GM19035 (cell line): Measurements from ENCODE around the gene ADAMTS7.
"Not testable (repeated sequence)": the region's sequence is repeated elsewhere in the genome, so short reads cannot be mapped to it uniquely, and the experiment has no call there.

Source experiments
- ATAC-seq: cut with Tn5 transposase; IDR thresholded peaks from one replicate; pipeline ENCODE4 v1.9.1; 2021; ENCODE audit not compliant: unreplicated experiment

ADAMTS7 gene

GRCh38 chr15:78811124-78811824 is at the start of gene ADAMTS7:
TSS of gene ADAMTS7 (minus strand) at chr15:78811464. CDS start at chr15:78811220, 244 bp downstream.
- ATAC-seq = peak; percentile 76

- ATAC-seq = peak; percentile 84
Measured at GRCh38 chr15:78859971-78860719, 48.9 kb upstream of the ADAMTS7 start.

- ATAC-seq = no peak
Measured at GRCh38 chr15:78855746-78856145, 44.5 kb upstream of the ADAMTS7 start.

GRCh38 chr15:78854833-78855372 is 43.6 kb upstream of the ADAMTS7 start:
- ATAC-seq = no peak

- ATAC-seq = no peak
Measured at GRCh38 chr15:78853500-78853899, 42.2 kb upstream of the ADAMTS7 start.

- ATAC-seq = no peak
Measured at GRCh38 chr15:78850941-78851755, 39.9 kb upstream of the ADAMTS7 start.

GRCh38 chr15:78850352-78850751 is 39.1 kb upstream of the ADAMTS7 start:
- ATAC-seq = no peak

- not testable (repeated sequence) for ATAC-seq
Measured at GRCh38 chr15:78847387-78847906, 36.2 kb upstream of the ADAMTS7 start.

GRCh38 chr15:78846906-78847305 is 35.6 kb upstream of the ADAMTS7 start:
- ATAC-seq = not testable (repeated sequence)

GRCh38 chr15:78842519-78842918 is 31.3 kb upstream of the ADAMTS7 start:
- ATAC-seq = no peak

GRCh38 chr15:78841891-78842290 is 30.6 kb upstream of the ADAMTS7 start:
- ATAC-seq = no peak

GRCh38 chr15:78841376-78841706 is 30.1 kb upstream of the ADAMTS7 start:
- no peak for ATAC-seq

GRCh38 chr15:78840661-78841375 is 29.6 kb upstream of the ADAMTS7 start:
- ATAC-seq = no peak

- not testable (repeated sequence) for ATAC-seq
Measured at GRCh38 chr15:78839151-78839550, 27.9 kb upstream of the ADAMTS7 start.

GRCh38 chr15:78838489-78838888 is 27.2 kb upstream of the ADAMTS7 start:
- ATAC-seq = no peak

GRCh38 chr15:78837543-78837942 is 26.3 kb upstream of the ADAMTS7 start:
- ATAC-seq = no peak

- ATAC-seq = no peak
Measured at GRCh38 chr15:78837131-78837530, 25.9 kb upstream of the ADAMTS7 start.

GRCh38 chr15:78836333-78836732 is 25.1 kb upstream of the ADAMTS7 start:
- ATAC-seq = no peak

- ATAC-seq = no peak
Measured at GRCh38 chr15:78831229-78832207, 20.3 kb upstream of the ADAMTS7 start.
